ENCODE measurements around the gene LRRC32. TPM values are rescaled to one million over a fixed set of nuclear protein-coding genes. Genes with fewer than 3 reads are reported as not detected.
"Not testable (repeated sequence)": the region's sequence is repeated elsewhere in the genome, so short reads cannot be mapped to it uniquely, and the experiment has no call there.

LRRC32 gene
- total RNA-seq, 1 experiment from 2014 or later = 0.46 TPM

- H4K8ac ChIP-seq (replicated peaks; ENCODE audit: insufficient read length, low read depth, low read length) = no peak overlapping the region
- H3K79me1 ChIP-seq (ENCODE audit: insufficient read depth, low read depth, low read length, poor library complexity, severe bottlenecking) = no peaks in the 10 kb centered on the region
- TF ChIP-seq CTCF (conservative IDR thresholded peaks at IDR 0.05) = no peak
- Mint-ChIP-seq H3K9me3 (peaks cover 8 to 9% of the 10 kb centered on the region in 2 experiments), H3K36me3 (ENCODE audit: insufficient read depth in 1 of 3, low read depth in 3 of 3) (peaks cover 0 to 9% (median 7%) of the 10 kb centered on the region in 3 experiments; a peak in 4 of 7 replicates), H3K27ac (no peak overlapping the region), H3K4me3 (no peak overlapping the region), H3K4me1 (peaks cover 20 to 27% of the 10 kb centered on the region in 2 experiments), H3K27me3 (ENCODE audit: low read depth) (peaks cover 7% of the 10 kb centered on the region)
- H2AFZ ChIP-seq (ENCODE audit: low read length) = no peak overlapping the region
- no peak overlapping the region for H3K4ac ChIP-seq (ENCODE audit: low read depth, low read length)
- H2BK15ac ChIP-seq (ENCODE audit: low read depth, low read length) = no peak overlapping the region
- H3K27ac ChIP-seq (ENCODE audit: insufficient read length, low read depth, low read length) = no peak overlapping the region
- no peaks in the 10 kb centered on the region for H3K4me1 ChIP-seq (ENCODE audit: insufficient read depth, low read length)
- peaks cover 2% of the 10 kb centered on the region for H3K23me2 ChIP-seq (ENCODE audit: insufficient read length, low read depth, low read length, poor library complexity, severe bottlenecking)
- no peaks in the 10 kb centered on the region for H4K20me1 ChIP-seq (ENCODE audit: control insufficient read depth, insufficient read depth, insufficient read length)
- H2BK20ac ChIP-seq (ENCODE audit: low read depth, low read length, poor library complexity, severe bottlenecking) = no peak overlapping the region
- no peak overlapping the region for H3K14ac ChIP-seq (ENCODE audit: insufficient read depth, low read length)
- no peak overlapping the region for H3K56ac ChIP-seq (ENCODE audit: insufficient read length, low read depth, low read length)
- no peak overlapping the region for H3K18ac ChIP-seq (ENCODE audit: insufficient read length, low read depth, low read length)
- no peaks in the 10 kb centered on the region for H3K27me3 ChIP-seq (ENCODE audit: insufficient read depth, low read length)
- no peak overlapping the region for H3K4me2 ChIP-seq (ENCODE audit: insufficient read depth, insufficient read length, low read length)
- no peak overlapping the region for H2BK12ac ChIP-seq (ENCODE audit: insufficient read length, low read depth, low read length)
- no peak for DNase-seq
- H2AK5ac ChIP-seq (ENCODE audit: insufficient read length, low read length) = no peak overlapping the region
- no peaks in the 10 kb centered on the region for H3K79me2 ChIP-seq (ENCODE audit: insufficient read depth, low read length)
- H3K9ac ChIP-seq (ENCODE audit: extremely low read depth, insufficient read length, low read length) = no peak overlapping the region
- H4K5ac ChIP-seq (ENCODE audit: insufficient read length, low read depth, low read length) = no peak overlapping the region
- no peak overlapping the region for H3T11ph ChIP-seq (ENCODE audit: low read length)
- no CpG with 5 or more reads among the region's 2 CpGs for whole genome bisulfite sequencing (ENCODE audit: extremely low coverage, insufficient read length, low lambda C conversion rate)
- no peak overlapping the region for H2BK5ac ChIP-seq (ENCODE audit: insufficient read length, low read length)
- no peak overlapping the region for H3K23ac ChIP-seq (ENCODE audit: insufficient read length, low read depth, low read length)
- no peak overlapping the region for H2BK120ac ChIP-seq (ENCODE audit: low read depth, low read length, poor library complexity, severe bottlenecking)
- no peaks in the 10 kb centered on the region for H3K9me3 ChIP-seq (ENCODE audit: control insufficient read depth, low read depth, low read length)
- no peak overlapping the region for H4K91ac ChIP-seq (ENCODE audit: insufficient read length, low read depth, low read length)
Measured at GRCh38 chr11:76620489-76620888, 50.1 kb downstream of the LRRC32 start.

GRCh38 chr11:76619801-76620200 lies 50.7 kb downstream of the LRRC32 start:
- H3K9me3 ChIP-seq (ENCODE audit: control insufficient read depth, low read depth, low read length); H3K4me3 Mint-ChIP-seq; H2AK5ac ChIP-seq (ENCODE audit: insufficient read length, low read length); H3K27ac ChIP-seq (ENCODE audit: insufficient read length, low read depth, low read length); H3K18ac ChIP-seq (ENCODE audit: insufficient read length, low read depth, low read length); H3K23me2 ChIP-seq (ENCODE audit: insufficient read length, low read depth, low read length, poor library complexity, severe bottlenecking); DNase-seq; H3K27ac Mint-ChIP-seq; H3K79me1 ChIP-seq (ENCODE audit: insufficient read depth, low read depth, low read length, poor library complexity, severe bottlenecking); H3T11ph ChIP-seq (ENCODE audit: low read length); H2BK15ac ChIP-seq (ENCODE audit: low read depth, low read length); H3K79me2 ChIP-seq (ENCODE audit: insufficient read depth, low read length); H2BK12ac ChIP-seq (ENCODE audit: insufficient read length, low read depth, low read length); H4K5ac ChIP-seq (ENCODE audit: insufficient read length, low read depth, low read length); H4K91ac ChIP-seq (ENCODE audit: insufficient read length, low read depth, low read length); H3K27me3 Mint-ChIP-seq (ENCODE audit: low read depth); H3K56ac ChIP-seq (ENCODE audit: insufficient read length, low read depth, low read length); H2BK120ac ChIP-seq (ENCODE audit: low read depth, low read length, poor library complexity, severe bottlenecking); H3K4me1 ChIP-seq (ENCODE audit: insufficient read depth, low read length); H4K20me1 ChIP-seq (ENCODE audit: control insufficient read depth, insufficient read depth, insufficient read length); H3K4me2 ChIP-seq (ENCODE audit: insufficient read depth, insufficient read length, low read length); H2BK20ac ChIP-seq (ENCODE audit: low read depth, low read length, poor library complexity, severe bottlenecking); H3K36me3 Mint-ChIP-seq (ENCODE audit: insufficient read depth in 1 of 3, low read depth in 3 of 3); H4K8ac ChIP-seq (replicated peaks; ENCODE audit: insufficient read length, low read depth, low read length); H3K23ac ChIP-seq (ENCODE audit: insufficient read length, low read depth, low read length); H2AFZ ChIP-seq (ENCODE audit: low read length); H3K27me3 ChIP-seq (ENCODE audit: insufficient read depth, low read length); H3K4ac ChIP-seq (ENCODE audit: low read depth, low read length); H3K9ac ChIP-seq (ENCODE audit: extremely low read depth, insufficient read length, low read length); H3K14ac ChIP-seq (ENCODE audit: insufficient read depth, low read length); H3K9me3 Mint-ChIP-seq; H2BK5ac ChIP-seq (ENCODE audit: insufficient read length, low read length): not testable (repeated sequence)
- peaks cover 20 to 31% of the 10 kb centered on the region in 2 experiments for H3K4me1 Mint-ChIP-seq
- no CpG with 5 or more reads among the region's 5 CpGs for WGBS (ENCODE audit: extremely low coverage, insufficient read length, low lambda C conversion rate)

Data from H9 (cell line).